Activated T-helper 1 cell treated with anti-CD3 and anti-CD28 coated beads, Interleukin-2, amount 50 U/mL, for 16 hours (primary cell): Measurements from ENCODE around the gene HDAC10.
"Not testable (repeated sequence)": the region's sequence is repeated elsewhere in the genome, so short reads cannot be mapped to it uniquely, and the experiment has no call there.

Source experiments
- DNase-seq, 2 donors: peaks; one replicate each; pipeline ENCODE4 v3.0.0-alpha.2; 2020; ENCODE audit warnings: low read depth in 1 of 2, low spot score in 1 of 2

The HDAC10 gene

DNA sequence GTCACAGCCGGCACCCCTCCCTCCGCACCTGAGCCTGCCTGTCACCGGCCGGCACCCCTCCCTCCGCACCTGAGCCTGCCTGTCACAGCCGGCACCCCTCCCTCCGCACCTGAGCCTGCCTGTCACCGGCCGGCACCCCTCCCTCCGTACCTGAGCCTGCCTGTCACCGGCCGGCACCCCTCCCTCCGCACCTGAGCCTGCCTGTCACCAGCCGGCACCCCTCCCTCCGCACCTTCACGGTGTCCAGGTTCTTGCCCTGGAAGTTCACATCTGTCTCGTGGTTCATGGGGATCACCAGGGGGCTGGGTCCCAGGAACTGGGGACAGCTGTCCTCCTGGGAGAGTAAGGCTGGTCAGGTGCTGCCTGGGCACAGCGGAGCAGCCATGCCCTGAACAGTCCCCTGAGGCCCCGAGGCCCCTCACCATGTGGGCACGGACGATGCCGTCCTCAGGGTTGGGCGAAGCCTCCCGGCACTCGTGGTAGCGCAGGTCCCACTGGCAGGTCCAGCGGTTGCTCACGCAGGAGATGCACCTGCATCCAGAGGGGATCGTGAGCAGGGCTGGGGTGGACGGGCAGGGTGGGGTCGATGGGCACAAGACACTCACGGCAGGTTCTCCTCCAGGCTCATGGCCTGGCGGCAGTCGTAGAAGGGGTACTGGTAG, 34.6 kb upstream of the HDAC10 start:
- no peak for DNase-seq

DNA sequence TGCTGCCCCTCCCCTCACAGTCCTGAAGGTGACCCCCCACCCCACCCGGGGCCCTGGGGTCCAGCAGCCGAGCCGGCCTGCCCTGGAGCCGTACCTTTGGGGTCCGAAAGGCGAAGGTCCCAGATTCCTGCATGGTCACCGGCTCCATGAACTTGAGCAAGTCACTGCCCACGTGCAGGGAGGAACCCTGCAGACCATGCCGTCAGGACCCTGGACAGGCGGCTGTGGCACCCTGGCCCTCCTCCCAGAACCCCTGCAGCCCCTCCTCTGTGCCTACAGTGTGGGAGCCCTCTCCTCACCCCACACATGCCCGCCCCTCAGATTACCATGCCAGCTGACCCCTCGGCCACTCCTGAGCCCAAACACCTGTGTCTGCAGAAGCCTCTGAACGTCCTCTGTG, 33.4 kb upstream of the HDAC10 start:
- no peak for DNase-seq

DNA sequence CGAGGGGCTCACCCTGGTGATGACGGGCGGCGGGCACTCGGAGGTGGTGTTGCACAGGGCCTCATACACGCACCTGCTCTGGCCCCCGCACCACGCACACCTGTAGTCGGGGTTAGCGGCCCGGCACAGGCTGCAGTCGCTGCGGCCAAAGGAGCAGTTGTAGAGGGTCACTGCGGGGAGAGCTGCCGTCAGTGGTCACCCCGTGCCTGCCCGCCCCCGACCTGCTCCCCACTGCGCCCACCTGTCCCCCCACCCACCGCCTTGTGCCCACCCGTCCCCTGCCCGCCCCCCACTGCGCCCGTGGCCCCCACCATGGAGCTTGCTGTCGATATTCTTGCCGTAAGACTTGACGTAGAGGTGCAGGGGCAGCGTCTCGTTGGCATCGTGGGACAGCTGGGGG, 32.8 kb upstream of the HDAC10 start:
- DNase-seq = no peak

DNA sequence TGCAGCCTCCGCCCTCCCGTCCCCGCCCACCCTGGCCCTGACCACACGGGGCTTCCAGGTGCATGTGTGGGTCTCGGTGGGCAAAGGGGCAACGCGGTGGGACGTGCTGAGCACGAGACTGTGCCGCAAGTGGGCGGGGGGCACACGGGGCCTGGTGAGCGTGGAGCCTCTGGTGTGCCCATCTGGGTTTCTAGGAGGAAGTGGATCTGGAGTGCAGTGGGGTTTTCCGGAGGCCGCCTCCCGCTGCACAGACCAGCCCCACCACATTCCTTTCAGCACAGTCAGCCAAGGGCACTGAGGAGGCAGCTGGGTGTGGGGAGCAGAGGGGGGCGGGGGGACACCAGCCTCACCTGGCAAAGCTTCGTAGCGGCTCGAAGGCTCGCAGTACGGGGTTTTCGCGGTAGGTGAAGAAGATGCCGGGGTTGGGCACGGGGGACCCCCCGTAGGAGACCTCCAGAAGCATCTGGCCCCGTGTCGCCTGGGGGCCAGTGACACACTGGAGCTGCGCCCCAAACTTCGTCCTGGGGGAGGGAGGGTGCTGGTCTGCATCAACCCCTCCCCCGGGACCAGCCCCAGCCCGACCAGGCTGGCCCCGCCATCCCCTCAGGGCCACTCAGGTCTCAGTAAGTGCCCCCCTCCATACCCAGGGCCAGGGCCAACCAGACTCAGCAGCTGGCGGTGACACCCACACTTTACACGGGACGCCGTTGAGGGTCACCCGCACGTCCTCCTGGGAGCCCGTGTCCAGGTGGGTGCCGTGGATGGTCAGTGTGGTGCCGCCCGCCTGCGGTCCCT, 31.5 kb upstream of the HDAC10 start:
- no peak for DNase-seq

DNA sequence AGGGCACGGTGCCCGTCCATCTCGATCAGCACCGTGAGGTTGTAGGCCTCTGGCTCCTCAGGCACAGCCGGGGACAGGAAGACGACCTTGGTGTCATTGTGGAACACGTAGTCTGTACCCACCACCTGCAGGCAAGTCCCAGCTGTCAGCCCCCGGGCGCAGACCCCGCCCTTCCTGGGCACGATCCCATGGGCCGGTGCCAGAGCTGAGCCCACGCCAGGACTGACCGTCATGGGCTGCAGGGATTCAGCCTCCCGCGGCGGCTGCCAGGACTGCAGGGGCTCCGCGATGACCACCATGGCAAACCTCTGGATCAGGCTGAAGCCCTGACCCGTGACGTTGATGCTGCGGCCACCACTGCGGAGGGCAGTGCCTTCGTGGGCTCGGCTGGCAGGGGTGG, 30.9 kb upstream of the HDAC10 start:
- DNase-seq = no peak

DNA sequence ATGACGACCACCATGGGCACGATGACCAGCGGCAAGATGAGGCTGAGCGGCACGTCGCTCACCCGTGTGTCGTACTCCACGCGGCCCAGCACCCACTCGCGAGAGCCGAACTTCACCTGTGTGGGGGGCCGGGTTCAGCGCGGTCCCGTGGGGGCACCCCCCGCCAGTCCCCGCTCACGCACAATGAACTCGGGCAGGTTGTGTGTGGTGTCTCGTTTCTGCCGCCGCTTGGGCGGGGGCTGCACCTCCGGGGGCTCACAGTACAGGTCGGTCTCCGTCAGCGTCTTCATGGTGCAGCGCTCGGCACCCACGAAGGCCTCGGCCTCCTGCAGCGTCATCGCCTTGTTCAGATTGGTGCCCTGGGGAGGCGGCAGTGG, 30.3 kb upstream of the HDAC10 start:
- DNase-seq = no peak

DNA sequence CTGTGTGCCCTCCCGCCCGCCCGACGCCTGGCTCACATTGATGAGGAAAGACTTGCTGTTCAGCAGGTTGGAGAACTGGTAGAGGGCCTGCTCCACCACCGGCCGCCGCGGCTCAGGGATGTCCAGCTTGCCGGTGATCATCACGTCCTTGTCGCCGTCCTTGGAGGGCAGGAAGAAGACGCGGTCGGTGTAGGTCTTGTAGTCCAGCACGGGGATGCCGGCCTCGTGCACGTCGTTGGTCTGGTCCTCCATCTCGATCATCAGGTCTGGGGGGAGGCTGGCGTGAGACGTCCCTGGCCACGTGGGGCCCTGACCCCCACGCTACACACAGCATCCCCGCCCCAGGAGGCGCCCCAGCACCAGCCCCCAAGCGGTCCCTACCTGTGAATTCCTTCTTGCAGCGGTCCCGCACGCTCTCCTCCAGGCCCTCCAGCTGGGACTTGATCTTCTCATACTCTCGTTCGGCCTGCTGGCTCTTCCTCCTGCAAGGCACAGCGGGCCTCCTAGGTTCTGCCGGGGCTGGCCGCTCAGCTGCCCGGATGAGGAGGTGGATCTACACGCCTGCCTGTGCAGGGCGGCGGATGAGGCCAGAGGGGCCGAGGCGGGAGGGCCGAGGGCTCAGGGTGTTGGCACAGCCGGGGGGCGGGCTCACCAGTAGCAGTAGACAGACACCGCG, 29.8 kb upstream of the HDAC10 start:
- DNase-seq = no peak

DNA sequence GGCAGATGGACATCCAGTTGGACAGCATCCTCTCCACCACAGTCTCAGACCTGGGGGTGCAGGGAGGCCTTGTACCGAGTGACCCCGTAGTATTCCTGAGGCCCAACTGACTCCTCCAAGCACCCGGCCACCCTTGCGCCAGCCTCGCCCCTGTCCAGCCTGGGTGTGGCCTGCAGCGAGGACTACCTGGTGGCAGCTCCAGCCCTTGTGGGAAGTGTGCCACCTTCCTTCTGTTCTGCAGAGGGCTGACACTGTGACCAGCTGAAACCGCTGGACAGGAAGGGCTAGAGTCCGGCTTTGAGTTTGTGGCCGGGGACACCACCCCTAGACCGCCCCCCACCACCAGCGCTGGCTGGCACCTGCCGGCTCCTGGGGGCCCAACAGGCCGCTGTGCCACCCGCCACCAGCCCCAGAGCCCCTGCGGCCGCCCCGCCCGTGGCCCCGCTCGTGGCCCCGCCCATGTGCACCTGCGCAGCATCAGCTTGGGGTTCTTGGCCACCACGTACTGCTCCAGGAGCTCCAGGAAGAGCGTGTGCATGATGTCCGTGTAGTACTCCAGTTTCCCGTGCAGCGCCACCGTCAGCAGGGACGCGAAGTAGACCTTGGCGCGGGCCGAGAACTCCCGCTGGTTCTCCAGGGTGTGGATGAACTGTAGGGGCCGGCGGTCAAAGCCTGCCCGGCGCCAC, 29.1 kb upstream of the HDAC10 start:
- no peak for DNase-seq

DNA sequence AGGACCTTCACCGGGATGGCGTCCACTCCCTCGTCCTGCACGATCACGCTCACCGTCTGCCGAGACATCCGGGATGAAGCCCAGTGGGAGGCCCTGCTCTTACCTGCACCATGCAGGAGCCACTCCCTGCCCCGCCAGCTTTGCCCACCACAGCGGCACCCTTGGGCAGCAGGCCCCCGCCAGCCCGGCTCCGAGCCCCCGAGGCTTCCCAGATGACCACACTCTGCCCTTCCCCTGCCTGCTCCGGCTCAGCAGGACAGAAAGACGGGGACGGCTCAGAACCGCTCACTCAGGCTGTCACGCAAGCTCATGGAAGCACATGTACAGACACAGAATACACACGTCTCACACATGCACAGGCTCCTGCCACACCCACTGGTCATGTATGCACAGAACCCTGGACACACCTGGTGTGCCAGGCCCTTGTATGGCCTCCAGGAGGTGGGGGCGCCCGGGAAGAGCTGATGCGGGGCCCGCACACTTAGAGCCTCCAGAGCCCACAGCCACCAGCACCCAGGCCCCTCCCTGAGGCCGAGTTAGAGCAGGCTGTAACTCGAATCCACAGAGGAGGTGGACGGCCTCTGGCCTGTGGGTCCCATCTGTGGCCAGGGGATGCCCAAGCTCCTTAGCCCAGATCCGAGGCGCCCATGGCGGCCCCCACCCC, 28.0 kb upstream of the HDAC10 start:
- DNase-seq = no peak

DNA sequence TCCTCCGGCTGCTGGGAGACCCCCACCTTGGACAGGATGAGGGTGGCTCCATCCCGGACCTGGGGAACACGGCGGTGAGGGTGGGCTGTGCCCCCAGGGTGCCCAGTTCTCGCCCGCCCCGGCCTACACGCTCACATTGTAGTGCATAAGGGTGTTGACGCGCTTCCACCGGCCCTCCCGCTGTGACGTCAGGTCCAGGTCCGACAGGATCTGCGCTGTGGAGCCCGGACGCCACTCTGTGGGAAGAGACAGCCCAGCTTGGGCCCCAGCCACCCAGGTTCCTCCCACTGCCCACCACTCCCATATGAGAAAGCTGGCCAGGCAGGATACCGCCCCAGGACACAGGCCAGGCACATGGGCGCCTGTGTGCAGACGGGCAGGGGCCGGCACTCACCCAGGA, 27.4 kb upstream of the HDAC10 start:
- no peak for DNase-seq

DNA sequence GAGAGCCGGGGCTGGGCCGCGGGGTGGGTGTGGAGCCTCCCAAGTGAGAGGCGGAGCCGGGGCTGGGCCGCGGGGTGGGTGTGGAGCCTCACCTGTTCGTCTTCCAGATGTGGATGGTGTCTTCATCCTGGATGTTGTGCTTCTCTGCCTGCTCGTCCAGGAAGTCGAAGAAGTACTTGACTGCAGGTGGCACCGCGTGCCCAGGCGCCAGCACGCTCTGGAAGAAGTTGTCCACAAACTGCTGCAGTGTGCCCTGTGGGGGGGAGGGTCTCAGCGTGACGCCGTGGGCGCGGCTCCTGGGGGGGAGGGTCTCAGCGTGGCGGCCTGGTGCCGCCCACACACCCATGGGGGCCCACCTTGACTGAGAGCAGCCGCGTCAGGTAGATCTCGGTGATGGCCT, 26.7 kb upstream of the HDAC10 start:
- DNase-seq = no peak

DNA sequence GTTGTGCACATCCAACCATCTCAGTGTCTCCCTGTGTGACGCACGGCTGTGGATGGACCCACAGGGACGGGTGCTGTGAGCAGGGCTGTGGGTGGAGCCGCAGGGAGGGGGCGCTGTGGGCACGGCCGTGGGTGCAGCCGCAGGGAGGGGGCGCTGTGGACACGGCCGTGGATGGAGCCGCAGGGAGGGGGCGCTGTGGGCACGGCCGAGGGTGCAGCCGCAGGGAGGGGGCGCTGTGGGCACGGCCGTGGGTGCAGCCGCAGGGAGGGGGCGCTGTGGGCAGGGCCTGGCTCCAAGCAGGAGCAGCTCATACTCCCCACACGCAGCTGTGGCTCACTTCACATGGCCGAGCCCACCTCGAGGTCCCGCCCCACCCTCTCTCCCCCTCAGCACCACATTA, 25.1 kb upstream of the HDAC10 start:
- no peak for DNase-seq

DNA sequence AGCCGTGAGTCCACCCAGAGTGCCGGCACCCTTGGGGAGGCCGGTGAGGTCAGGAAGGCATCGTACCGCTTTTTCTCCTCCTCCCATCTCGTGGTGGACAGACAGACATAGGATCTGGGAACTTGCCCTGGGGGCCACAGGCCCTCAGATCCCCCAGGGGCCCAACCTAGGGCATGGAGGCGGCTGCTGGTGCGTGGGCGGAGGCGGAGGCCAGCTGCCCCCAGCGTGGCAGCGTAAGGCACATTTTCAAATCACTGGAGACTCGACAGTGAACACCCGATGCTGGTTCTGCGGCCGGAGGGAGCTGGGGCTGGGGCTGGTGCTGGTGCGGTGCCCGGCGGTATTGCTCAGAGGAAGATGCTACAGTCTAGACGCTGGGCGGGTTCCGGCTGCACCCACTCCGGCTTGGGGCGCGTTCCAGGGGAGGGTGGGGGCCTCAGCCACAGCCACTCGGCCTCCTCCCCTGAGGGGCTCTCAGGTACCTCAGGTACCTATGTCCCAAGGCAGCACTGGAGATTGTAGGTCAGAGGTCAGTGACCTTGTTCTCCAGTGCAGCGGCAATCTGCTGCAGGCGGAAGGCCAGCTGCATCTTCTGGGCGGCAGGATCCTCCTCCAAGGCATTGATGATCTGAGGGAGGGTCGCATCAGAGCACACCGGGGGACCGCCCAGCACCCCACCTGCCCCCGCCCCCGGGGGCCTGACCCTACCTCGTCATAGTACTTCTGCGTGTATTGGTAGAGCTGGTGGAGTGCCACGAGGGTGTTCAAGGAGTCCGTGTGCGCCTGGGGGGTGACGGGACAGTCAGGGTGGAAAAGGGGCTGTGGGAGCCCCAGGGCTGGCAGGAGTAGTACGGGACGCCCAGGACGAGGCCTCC, 24.4 kb upstream of the HDAC10 start:
- DNase-seq = no peak

DNA sequence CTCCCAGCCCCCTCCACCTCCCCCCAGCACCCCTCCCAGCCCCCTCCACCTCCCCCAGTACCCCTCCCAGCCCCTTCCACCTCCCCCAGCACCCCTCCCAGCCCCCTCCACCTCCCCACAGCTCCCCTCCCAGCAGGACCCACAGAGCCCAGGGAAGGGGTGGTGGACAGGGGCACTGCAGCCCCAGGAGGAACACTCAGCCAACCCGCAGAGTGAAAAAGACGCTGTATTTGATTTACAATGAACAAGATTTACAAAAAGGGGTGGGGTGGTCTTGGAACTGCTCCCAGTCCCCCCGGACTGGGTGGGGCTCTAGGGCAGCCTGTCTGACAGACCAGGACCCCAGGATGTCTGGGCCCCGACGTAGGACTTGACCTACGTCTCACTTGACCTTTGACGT, 23.7 kb upstream of the HDAC10 start:
- DNase-seq = no peak

DNA sequence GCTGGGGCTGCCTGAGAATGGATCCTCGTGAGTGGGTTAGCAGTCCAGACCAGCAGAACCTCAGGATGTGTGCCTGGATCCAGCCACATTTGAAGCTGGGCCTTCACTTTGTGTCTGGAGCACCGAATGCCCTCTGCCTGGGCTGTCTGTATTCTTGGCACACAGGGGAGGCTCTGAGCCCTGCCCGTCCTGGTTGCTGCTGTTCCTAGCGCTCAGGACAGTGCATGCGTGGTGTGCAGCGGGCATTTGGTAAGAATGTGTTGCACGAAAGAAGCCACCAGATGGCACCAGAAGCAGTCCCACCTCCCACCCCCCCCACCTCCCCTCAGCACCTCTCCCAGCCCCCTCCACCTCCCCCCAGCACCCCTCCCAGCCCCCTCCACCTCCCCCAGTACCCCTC, 23.2 kb upstream of the HDAC10 start:
- no peak for DNase-seq

DNA sequence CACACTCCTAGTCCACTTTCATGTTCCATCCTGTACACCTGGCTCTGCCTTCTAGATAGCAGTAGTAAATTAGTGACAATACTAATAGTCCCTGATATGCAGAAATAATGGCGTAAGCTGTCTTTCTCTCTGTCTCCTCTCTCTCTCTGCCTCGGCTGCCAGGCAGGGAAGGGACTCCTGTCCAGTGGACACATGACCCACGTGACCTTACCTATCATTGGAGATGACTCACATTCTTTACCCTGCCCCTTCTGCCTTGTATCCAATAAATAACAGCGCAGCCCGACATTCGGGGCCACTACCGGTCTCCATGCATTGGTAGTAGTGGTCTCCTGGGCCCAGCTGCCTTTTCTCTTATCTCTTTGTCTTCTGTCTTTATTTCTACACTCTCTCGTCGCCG, 22.7 kb upstream of the HDAC10 start:
- not testable (repeated sequence) for DNase-seq

DNA sequence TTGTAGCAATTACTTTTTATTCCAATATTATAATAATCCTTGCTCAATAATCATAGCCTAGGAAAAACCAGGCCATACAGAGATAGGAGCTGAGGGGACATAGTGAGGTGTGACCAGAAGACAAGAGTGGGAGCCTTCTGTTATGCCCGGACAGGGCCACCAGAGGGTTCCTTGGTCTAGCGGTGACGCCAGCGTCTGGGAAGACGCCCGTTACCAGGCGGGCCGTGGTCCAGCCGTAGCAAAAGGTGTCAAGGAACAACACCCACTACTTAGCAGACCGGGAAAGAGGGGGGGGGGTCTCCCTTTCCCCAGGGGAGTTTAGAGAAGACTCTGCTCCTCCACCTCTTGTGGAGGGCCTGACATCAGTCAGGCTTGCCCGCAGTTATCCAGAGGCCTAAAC, 22.3 kb upstream of the HDAC10 start:
- not testable (repeated sequence) for DNase-seq

DNA sequence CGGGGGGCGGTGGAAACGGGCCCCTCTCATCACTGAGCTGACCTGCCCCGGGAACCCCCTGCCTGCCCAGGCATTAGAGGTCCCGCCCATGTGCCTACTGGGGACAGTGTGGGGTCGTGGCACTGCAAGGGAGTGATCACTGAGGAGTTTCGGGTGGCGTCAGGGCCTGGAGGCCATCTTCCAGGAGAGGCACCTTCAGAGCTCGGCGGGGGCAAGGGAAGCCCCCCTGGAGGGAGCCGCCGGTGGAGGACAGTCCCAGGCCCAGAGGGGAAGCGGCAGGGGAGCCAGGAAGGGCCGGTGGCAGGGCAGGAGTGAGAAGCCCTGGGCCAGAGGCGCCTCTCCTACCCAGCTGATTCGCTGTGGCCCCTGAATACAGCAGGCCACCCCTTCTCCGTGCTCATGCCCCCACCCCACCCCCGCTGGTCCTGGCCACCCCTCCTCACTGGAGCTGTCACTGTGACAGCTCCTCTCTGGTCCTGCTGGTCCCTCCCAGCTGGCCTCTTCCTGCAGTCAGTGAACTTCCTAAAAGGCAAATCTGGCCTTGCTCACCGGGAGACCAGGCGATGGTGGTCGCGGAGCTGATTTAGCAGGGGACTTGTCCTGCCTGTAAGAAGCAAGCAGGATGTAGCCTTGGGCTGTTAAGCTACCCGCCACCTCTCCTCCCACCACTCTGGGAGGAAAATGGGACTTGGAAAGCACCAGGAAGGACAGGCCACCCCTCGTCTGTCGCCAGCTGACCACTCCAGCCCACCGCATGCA, 21.2 kb upstream of the HDAC10 start:
- DNase-seq = no peak

DNA sequence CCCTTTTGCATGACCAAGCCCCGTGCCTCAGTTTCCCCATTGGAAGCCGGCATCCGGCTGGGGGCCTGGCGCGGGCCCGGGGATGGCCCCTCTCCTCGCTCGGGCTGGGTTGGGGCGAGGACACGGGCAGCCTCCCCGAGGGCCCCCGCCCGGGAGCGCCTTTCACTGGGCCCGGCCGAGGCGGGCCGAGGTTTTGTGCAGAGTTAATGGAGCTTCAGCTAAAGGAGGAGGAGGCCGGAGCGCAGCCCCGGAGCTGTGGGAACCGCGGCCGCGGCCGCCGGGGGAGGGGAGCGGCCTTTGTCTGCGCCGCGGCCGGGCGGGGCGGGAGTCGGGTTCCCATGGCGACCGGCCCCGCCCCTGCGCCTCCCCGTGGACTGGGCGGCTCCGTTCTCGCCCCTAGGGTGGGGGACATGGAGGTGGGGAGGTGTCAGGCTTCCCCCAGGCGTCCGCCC, 20.5 kb upstream of the HDAC10 start:
- DNase-seq = peak in 1 of 2 donors; percentile 41
